ENCODE data around the gene CDKAL1. TPM values are rescaled to one million over a fixed set of nuclear protein-coding genes. Genes with fewer than 3 reads are reported as not detected.

Gene CDKAL1
- total and polyA plus RNA-seq, 10 of the 15 experiments (the other 5 are each of a cell fraction or from before 2014, with no cell fraction given): 10.7 to 26.9 (median 17.3) TPM

DNA sequence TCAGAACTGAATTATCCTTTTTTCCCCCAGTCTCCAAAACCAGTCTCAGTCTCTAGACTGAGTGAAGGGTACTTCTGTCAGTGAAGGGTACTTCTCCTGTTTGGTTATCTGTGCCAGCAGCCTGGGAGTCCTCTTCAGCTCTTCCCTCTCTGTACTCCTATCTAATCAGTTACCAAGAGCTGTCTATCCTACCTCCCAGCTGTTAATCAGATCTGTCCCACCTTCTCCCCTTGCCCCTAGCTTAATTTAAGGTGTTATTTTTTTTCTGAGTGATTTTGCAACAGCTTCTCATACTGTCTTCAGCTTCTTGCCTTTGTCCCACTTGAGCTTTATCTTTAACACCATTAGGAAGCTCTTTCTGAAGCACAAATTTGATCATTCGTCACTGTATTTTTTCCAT lies 567.4 kb downstream of the CDKAL1 start:
- intact Hi-C loops (cut with micrococcal nuclease; ENCODE audit: unreplicated experiment): no loop called here
- ATAC-seq (no peak), DNase-seq (ENCODE audit: low read depth, low spot score) (no peak), FAIRE-seq (no peak)
- in situ Hi-C loops (cut with MboI): no loop called here
- Histone ChIP-seq H2AFZ (ENCODE audit: control insufficient read depth, low read depth, low read length) (no peak overlapping the region), H3K36me3 (ENCODE audit: control insufficient read depth in 2 of 2, insufficient read depth in 2 of 2, low read length in 1 of 2) (no peaks in the 10 kb centered on the region), H4K20me1 (ENCODE audit: control insufficient read depth, insufficient read depth) (no peaks in the 10 kb centered on the region), H3K79me2 (ENCODE audit: control insufficient read depth, insufficient read depth, low read length) (no peaks in the 10 kb centered on the region), H3K4me3 (no peak overlapping the region), H3K4me1 (ENCODE audit: control insufficient read depth, insufficient read depth, low read length) (peaks cover 6% of the 10 kb centered on the region; the same call in 1 of the 2 replicates), H3K4me2 (ENCODE audit: control insufficient read depth, insufficient read depth) (no peak overlapping the region), H3K27me3 (replicated peaks in 1 of 2; ENCODE audit: control insufficient read depth in 2 of 2, insufficient read depth in 2 of 2, low read length in 1 of 2) (no peaks in the 10 kb centered on the region), H3K27ac (ENCODE audit: control insufficient read depth, insufficient read depth) (no peak overlapping the region), H3K9me3 (replicated peaks; ENCODE audit: control insufficient read depth, insufficient read depth, low read length) (no peaks in the 10 kb centered on the region; the same call in 2 of the 3 replicates), H3K9ac (ENCODE audit: control insufficient read depth, insufficient read depth, low read length) (no peak overlapping the region)
- RAD21 ChIA-PET (ENCODE audit: unreplicated experiment): interaction anchor here (1.2 kb wide), 1 partner anchor 99 kb away, joined by 3 read pairs; no protein-coding TSS in a partner anchor
- no peak for TF ChIP-seq ZNF384 (IDR thresholded peaks at IDR 0.05; ENCODE audit: borderline replicate concordance, low read depth, low read length)
- no peak for TF ChIP-seq FOXM1 (IDR thresholded peaks at IDR 0.05; ENCODE audit: low read depth, low read length)
- TF ChIP-seq RCOR1 (conservative IDR thresholded peaks at IDR 0.05; ENCODE audit: low read depth, low read length): no peak
- TF ChIP-seq SIX5 (IDR thresholded peaks at IDR 0.05; ENCODE audit: low read depth, low read length, severe bottlenecking): no peak
- TF ChIP-seq ZZZ3 (IDR thresholded peaks at IDR 0.05; ENCODE audit: control insufficient read depth, insufficient read length, low read depth): no peak
- TF ChIP-seq SMARCA5 (IDR thresholded peaks at IDR 0.05): no peak
- no peak for TF ChIP-seq CBFB (IDR thresholded peaks at IDR 0.05; ENCODE audit: low read depth)
- no peak for TF ChIP-seq CBX5 (IDR thresholded peaks at IDR 0.05; ENCODE audit: low read depth)
- no peak for TF ChIP-seq TCF3 (IDR thresholded peaks at IDR 0.05; ENCODE audit: borderline replicate concordance, insufficient read depth, low read depth, low read length)
- TF ChIP-seq RBBP5 (conservative IDR thresholded peaks at IDR 0.05): no peak
- TF ChIP-seq IKZF1 (conservative IDR thresholded peaks at IDR 0.05): no peak
- TF ChIP-seq, protein P1, sequence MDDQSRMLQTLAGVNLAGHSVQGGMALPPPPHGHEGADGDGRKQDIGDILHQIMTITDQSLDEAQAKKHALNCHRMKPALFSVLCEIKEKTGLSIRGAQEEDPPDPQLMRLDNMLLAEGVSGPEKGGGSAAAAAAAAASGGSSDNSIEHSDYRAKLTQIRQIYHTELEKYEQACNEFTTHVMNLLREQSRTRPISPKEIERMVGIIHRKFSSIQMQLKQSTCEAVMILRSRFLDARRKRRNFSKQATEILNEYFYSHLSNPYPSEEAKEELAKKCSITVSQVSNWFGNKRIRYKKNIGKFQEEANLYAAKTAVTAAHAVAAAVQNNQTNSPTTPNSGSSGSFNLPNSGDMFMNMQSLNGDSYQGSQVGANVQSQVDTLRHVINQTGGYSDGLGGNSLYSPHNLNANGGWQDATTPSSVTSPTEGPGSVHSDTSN (IDR thresholded peaks at IDR 0.05; ENCODE audit: insufficient replicate concordance, low read depth, low read length): no peak
- TF ChIP-seq MEF2B (IDR thresholded peaks at IDR 0.05; ENCODE audit: partially characterized antibody, poor library complexity, severe bottlenecking): no peak
- no peak for TF ChIP-seq MXI1 (IDR thresholded peaks at IDR 0.05; ENCODE audit: low read depth, low read length)
- no peak for TF ChIP-seq CHD2 (IDR thresholded peaks at IDR 0.05; ENCODE audit: borderline replicate concordance, low read depth, low read length)
- TF ChIP-seq BRCA1 (IDR thresholded peaks at IDR 0.05; ENCODE audit: low read depth, low read length): no peak
- TF ChIP-seq, protein P2, sequence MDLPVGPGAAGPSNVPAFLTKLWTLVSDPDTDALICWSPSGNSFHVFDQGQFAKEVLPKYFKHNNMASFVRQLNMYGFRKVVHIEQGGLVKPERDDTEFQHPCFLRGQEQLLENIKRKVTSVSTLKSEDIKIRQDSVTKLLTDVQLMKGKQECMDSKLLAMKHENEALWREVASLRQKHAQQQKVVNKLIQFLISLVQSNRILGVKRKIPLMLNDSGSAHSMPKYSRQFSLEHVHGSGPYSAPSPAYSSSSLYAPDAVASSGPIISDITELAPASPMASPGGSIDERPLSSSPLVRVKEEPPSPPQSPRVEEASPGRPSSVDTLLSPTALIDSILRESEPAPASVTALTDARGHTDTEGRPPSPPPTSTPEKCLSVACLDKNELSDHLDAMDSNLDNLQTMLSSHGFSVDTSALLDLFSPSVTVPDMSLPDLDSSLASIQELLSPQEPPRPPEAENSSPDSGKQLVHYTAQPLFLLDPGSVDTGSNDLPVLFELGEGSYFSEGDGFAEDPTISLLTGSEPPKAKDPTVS (IDR thresholded peaks at IDR 0.05; ENCODE audit: low read depth, low read length): no peak
- TF ChIP-seq, protein P3, sequence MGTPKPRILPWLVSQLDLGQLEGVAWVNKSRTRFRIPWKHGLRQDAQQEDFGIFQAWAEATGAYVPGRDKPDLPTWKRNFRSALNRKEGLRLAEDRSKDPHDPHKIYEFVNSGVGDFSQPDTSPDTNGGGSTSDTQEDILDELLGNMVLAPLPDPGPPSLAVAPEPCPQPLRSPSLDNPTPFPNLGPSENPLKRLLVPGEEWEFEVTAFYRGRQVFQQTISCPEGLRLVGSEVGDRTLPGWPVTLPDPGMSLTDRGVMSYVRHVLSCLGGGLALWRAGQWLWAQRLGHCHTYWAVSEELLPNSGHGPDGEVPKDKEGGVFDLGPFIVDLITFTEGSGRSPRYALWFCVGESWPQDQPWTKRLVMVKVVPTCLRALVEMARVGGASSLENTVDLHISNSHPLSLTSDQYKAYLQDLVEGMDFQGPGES (IDR thresholded peaks at IDR 0.05): no peak
- 95% methylated on average over 1 of the region's 1 CpG for WGBS (ENCODE audit: insufficient coverage, insufficient replicate concordance, low lambda C conversion rate, missing lambda C conversion rate)
- SMC1A ChIA-PET (ENCODE audit: uncharacterized antibody, unreplicated experiment): interaction anchor here (0.6 to 1.5 kb wide), 7 partner anchors 8 to 64 kb away, joined by 3 to 7 read pairs (median 4); no protein-coding TSS in a partner anchor
- POLR2A ChIA-PET: interaction anchor here (0.6 to 1.7 kb wide), 3 partner anchors 10 to 431 kb away, joined by 3 to 6 read pairs (median 3); no protein-coding TSS in a partner anchor
- BruUV-seq (replicated peaks): no TSS peak
- CTCF ChIA-PET: interaction anchor here (0.6 to 2.4 kb wide), 2 partner anchors 12 to 118 kb away, joined by 3 to 8 read pairs; no protein-coding TSS in a partner anchor
